ENCODE data around the gene TAF6. TPM values are rescaled to one million over a fixed set of nuclear protein-coding genes. Genes with fewer than 3 reads are reported as not detected.

Gene TAF6
- polyA plus RNA-seq, 2 of the 4 experiments (the other 2 are of a cell fraction) = 36.2 to 57.0 TPM

DNA sequence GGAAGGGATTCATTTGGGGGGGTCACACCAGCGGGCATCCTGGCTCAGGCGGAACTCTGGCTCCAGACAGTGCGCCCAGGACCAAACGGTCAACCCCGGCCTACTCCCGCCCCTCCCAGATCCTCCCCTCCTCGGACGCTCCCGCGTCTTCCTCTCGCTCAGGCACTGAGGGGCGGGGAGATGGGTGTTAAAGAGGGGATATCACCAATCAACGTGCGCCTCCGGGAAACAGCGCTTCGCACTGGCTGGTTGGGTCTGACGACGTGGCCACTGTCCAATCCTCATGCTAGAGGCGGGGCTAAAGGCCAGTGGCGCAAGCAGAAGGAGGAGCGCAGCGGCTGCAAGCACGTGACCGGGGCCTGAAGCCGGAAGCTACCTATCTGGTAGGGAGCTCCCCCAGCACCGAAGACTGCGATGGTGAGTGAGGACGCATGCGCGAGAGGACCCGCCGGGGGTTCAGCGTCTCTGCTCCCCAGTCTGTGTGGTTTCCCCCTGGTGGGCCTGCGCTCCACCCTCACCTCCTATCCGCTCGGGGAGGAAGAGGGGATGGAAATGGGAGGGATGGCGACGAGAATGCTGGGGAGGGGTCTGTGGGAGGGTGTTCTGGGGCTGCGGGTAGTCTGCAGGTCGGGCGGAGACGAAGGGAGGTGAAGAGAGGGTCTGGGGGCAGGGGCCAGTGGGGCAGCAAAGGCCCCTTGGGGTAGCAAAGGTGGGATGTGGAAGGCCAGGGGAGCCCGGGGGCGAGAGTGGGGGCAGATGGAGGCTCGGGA lies 29.6 kb upstream of the TAF6 start, which contains the start of gene LAMTOR4:
TSS of gene LAMTOR4 (plus strand) at position 360 of the 770 bp plus-strand sequence. CDS start at position 415, 55 bp downstream.
- H3K4me2 ChIP-seq = peak within 1 kb of the TSS; percentile 85
- 1% methylated on average over 42 of the region's 46 CpGs for WGBS (ENCODE audit: missing lambda C conversion rate)
- FAIRE-seq (peak; percentile 39), ATAC-seq (peak; percentile 99), DNase-seq (ENCODE audit: low read depth in 1 of 2, low spot score in 1 of 2) (peak; percentile 99 to 100)
- TF ChIP-seq ESRRA (IDR thresholded peaks at IDR 0.05; ENCODE audit: borderline replicate concordance, low read length) = no peak
- no peak for TF ChIP-seq NPAS2 (CRISPR knock-in tag; IDR thresholded peaks at IDR 0.05; ENCODE audit: borderline replicate concordance)
- TF ChIP-seq, protein P1, sequence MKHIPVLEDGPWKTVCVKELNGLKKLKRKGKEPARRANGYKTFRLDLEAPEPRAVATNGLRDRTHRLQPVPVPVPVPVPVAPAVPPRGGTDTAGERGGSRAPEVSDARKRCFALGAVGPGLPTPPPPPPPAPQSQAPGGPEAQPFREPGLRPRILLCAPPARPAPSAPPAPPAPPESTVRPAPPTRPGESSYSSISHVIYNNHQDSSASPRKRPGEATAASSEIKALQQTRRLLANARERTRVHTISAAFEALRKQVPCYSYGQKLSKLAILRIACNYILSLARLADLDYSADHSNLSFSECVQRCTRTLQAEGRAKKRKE (CRISPR knock-in tag; IDR thresholded peaks at IDR 0.05; ENCODE audit: low read depth) = no peak
- no peak for TF ChIP-seq JUNB (IDR thresholded peaks at IDR 0.05)
- no peak for TF ChIP-seq TP53 (CRISPR knock-in tag; IDR thresholded peaks at IDR 0.05)
- TF ChIP-seq CBX2 (IDR thresholded peaks at IDR 0.05; ENCODE audit: borderline replicate concordance, low read depth) = no peak
- TF ChIP-seq, protein P2, sequence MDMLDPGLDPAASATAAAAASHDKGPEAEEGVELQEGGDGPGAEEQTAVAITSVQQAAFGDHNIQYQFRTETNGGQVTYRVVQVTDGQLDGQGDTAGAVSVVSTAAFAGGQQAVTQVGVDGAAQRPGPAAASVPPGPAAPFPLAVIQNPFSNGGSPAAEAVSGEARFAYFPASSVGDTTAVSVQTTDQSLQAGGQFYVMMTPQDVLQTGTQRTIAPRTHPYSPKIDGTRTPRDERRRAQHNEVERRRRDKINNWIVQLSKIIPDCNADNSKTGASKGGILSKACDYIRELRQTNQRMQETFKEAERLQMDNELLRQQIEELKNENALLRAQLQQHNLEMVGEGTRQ (IDR thresholded peaks at IDR 0.05) = peak; percentile 94
- TF ChIP-seq, protein P3, sequence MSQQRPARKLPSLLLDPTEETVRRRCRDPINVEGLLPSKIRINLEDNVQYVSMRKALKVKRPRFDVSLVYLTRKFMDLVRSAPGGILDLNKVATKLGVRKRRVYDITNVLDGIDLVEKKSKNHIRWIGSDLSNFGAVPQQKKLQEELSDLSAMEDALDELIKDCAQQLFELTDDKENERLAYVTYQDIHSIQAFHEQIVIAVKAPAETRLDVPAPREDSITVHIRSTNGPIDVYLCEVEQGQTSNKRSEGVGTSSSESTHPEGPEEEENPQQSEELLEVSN (IDR thresholded peaks at IDR 0.05; ENCODE audit: borderline replicate concordance, low read depth) = peak; percentile 39; the same call in 1 of the 2 replicates
- TF ChIP-seq ZNF302 (CRISPR knock-in tag; IDR thresholded peaks at IDR 0.05) = no peak
- no peak for TF ChIP-seq HEYL (CRISPR knock-in tag; IDR thresholded peaks at IDR 0.05)
- TF ChIP-seq, protein P4, sequence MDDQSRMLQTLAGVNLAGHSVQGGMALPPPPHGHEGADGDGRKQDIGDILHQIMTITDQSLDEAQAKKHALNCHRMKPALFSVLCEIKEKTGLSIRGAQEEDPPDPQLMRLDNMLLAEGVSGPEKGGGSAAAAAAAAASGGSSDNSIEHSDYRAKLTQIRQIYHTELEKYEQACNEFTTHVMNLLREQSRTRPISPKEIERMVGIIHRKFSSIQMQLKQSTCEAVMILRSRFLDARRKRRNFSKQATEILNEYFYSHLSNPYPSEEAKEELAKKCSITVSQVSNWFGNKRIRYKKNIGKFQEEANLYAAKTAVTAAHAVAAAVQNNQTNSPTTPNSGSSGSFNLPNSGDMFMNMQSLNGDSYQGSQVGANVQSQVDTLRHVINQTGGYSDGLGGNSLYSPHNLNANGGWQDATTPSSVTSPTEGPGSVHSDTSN (IDR thresholded peaks at IDR 0.05) = peak; percentile 85
- TF ChIP-seq HDAC2 (IDR thresholded peaks at IDR 0.05) = no peak
- TF ChIP-seq, protein P5, sequence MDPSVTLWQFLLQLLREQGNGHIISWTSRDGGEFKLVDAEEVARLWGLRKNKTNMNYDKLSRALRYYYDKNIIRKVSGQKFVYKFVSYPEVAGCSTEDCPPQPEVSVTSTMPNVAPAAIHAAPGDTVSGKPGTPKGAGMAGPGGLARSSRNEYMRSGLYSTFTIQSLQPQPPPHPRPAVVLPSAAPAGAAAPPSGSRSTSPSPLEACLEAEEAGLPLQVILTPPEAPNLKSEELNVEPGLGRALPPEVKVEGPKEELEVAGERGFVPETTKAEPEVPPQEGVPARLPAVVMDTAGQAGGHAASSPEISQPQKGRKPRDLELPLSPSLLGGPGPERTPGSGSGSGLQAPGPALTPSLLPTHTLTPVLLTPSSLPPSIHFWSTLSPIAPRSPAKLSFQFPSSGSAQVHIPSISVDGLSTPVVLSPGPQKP (IDR thresholded peaks at IDR 0.05; ENCODE audit: low read depth, low read length) = no peak
- peak; percentile 89 for TF ChIP-seq BHLHE40 (IDR thresholded peaks at IDR 0.05; ENCODE audit: low read depth, low read length)
- no peak for TF ChIP-seq CHD2 (IDR thresholded peaks at IDR 0.05; ENCODE audit: low read length, partially characterized antibody)
- peak; percentile 82 for TF ChIP-seq POLR2A (IDR thresholded peaks at IDR 0.05; ENCODE audit: low read length)
- peak in 1 of 2 experiments; percentile 73; a peak in 2 of 4 replicates for TF ChIP-seq CEBPB (IDR thresholded peaks at IDR 0.05)
- TF ChIP-seq MYC (IDR thresholded peaks at IDR 0.05; ENCODE audit: borderline replicate concordance, low read length) = no peak
- TF ChIP-seq MAFK (IDR thresholded peaks at IDR 0.05; ENCODE audit: partially characterized antibody) = no peak
- no peak for TF ChIP-seq EP300 (IDR thresholded peaks at IDR 0.05)
- 0 out of 2 replicates have a peak, but pooled peaks have one; percentile 30 for TF ChIP-seq MAZ (IDR thresholded peaks at IDR 0.05; ENCODE audit: borderline replicate concordance, low read depth, low read length)
- peak in 1 of 2 experiments; percentile 59; a peak in 2 of 5 replicates for TF ChIP-seq JUN (IDR thresholded peaks at IDR 0.05)
- no peak for TF ChIP-seq ZSCAN20 (CRISPR knock-in tag; IDR thresholded peaks at IDR 0.05)
- TF ChIP-seq, protein P6, sequence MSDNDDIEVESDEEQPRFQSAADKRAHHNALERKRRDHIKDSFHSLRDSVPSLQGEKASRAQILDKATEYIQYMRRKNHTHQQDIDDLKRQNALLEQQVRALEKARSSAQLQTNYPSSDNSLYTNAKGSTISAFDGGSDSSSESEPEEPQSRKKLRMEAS (IDR thresholded peaks at IDR 0.05) = peak; percentile 93
- peak; percentile 64; the same call in 1 of the 2 replicates for TF ChIP-seq PHF8 (IDR thresholded peaks at IDR 0.05; ENCODE audit: borderline replicate concordance, low read depth)
- ChIA-PET POLR2A (interaction anchor here (0.6 to 3.1 kb wide), 15 partner anchors 8 to 313 kb away, joined by 3 to 16 read pairs (median 4); partner anchors contain the start of genes AP4M1, GPC2, MBLAC1 and MCM7), CTCF (interaction anchor here (23.1 kb wide), 1 partner anchor 15 kb away, joined by 245 read pairs; no protein-coding TSS in a partner anchor)
- peaks cover 14% of the 10 kb centered on the region for H3K4me1 ChIP-seq
- H3K27ac ChIP-seq = peak within 1 kb of the TSS; percentile 93 to 94
- H3K9me3 ChIP-seq = no peaks in the 10 kb centered on the region
- H3K4me3 ChIP-seq = peak within 1 kb of the TSS; percentile 81
